T-helper 22 cell (primary cell): ENCODE measurements around the gene PPARA.

Experiments
- DNase-seq: peaks from one replicate; pipeline ENCODE4 v3.0.0-alpha.2; 2020; ENCODE audit warnings: low read depth

Gene PPARA

DNA sequence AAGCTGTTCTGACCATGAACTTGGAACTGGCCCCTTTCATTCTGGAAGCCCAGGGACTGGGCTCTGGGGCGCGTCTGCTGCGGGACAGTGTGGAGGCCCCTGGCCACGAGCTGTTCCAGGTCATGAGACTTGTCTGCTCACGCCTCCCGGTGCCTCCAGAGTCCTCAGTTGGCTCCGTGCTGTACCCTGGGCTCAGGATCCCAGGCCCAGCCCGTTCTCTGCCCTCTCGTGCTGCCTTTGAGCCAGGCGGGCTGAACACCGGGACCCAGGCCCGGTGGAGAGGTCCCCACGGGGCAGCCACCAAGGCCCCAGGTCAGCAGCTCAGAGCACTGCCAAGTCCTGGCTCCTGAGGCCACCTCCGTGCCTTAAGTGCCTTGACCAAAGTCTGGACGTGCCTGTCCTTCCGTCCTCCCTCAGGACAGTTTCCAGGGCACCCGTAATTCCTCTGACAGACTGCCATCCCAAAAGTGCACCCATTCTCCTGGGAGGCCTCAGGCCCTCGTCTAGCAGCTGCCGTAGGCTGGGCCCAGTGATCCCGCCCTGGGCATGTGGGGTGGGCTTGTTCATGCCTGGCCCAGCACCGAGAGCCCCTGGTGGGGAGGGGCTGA is 36.3 kb upstream of the PPARA start:
- no peak for DNase-seq

GRCh38 chr22:46114518-46115387 is 35.6 kb upstream of the PPARA start:
- no peak for DNase-seq

GRCh38 chr22:46115388-46115678 is 35.0 kb upstream of the PPARA start:
- no peak for DNase-seq

DNA sequence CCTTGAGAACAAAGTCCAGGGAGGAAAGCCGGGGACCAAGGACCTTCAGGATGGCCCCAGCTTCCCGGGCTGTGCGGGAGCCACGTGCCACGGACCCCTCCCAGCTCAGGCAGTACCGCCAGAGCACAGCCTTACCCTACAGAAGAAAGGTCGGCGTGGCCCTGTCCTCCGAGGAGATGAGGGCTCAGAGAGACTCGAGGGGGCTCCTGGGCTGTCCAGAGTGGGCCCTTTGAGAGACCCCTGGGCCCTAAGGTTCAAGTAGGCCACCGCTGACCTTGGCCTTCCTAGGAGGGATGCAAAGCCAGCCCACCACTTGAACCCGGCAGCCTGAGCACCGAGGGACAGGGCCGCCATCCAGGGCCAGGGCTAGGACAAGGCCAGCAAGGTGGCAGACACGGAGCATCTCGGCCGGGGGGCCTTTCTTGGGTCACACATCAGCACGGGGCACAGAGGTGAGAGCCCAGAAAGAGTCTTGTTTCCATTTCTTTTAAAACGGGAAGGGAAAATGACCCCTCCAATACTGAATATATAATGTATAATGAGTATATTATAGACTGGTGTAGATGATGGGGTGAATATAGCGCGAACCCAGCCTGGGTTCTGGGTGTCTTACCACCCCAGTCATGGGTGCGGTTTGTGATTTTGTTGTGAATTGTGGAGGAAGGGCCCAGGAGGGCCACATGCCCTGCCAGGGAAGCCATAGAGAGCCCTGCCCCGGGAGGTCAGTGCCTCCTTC is 34.4 kb upstream of the PPARA start:
- no peak for DNase-seq

- DNase-seq: peak; percentile 58
Measured at GRCh38 chr22:46116491-46116958, 33.8 kb upstream of the PPARA start.

- DNase-seq: no peak
Measured at GRCh38 chr22:46117206-46118199, 32.8 kb upstream of the PPARA start.

DNA sequence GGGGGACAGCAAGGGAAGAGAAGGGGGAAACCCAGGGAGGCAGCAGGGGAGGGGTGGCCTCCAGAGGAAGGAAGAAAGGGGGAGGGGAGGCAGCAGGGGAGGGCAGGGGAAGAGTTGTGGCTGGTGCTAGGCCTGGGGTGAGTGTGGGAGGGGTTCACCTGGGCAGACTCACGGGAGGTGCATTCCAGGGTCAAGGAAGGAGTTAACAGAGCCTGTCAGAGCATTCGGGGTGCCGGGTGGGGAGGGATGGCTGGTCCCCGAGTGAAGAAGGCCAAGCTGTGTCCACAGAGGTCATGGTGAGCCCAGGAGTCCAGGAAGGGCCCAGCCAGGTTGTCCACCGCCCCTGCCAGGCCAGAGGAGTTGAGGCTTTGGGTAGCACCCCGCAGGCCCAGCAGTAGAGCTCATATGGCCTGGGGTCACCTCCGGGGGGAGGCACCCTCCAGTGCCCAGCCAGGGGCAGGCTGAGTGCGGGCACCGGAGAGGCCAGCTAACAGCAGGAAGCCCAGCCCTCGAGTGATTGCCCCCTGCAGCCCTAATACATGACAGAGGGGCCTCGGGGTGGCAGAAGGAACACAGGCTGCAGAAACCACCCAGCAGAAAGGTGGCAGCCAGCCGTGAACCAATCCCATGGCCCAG is 31.1 kb upstream of the PPARA start:
- no peak for DNase-seq

GRCh38 chr22:46119729-46120419 is 30.5 kb upstream of the PPARA start:
- DNase-seq: no peak

GRCh38 chr22:46120420-46120737 is 29.9 kb upstream of the PPARA start:
- no peak for DNase-seq

DNA sequence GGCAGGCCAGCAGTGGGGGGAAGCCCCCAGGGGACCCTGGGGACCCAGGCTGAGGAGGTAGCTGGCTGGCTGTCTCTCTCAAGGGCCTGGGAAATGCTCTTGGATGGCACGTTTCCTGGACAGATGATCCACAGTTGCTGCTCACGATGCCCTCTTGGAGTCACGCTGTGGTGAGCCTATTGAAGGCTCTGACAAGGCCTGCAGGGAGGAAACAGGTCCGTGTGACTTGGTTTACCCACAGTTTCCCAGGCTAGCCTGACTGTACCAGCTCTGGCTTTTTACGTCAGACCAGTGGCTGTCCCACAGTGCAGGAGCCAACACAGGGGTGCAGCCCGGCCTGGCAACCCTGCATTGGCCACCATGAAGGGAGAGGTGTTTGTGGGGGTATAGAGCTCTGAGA is 29.2 kb upstream of the PPARA start:
- no peak for DNase-seq

DNA sequence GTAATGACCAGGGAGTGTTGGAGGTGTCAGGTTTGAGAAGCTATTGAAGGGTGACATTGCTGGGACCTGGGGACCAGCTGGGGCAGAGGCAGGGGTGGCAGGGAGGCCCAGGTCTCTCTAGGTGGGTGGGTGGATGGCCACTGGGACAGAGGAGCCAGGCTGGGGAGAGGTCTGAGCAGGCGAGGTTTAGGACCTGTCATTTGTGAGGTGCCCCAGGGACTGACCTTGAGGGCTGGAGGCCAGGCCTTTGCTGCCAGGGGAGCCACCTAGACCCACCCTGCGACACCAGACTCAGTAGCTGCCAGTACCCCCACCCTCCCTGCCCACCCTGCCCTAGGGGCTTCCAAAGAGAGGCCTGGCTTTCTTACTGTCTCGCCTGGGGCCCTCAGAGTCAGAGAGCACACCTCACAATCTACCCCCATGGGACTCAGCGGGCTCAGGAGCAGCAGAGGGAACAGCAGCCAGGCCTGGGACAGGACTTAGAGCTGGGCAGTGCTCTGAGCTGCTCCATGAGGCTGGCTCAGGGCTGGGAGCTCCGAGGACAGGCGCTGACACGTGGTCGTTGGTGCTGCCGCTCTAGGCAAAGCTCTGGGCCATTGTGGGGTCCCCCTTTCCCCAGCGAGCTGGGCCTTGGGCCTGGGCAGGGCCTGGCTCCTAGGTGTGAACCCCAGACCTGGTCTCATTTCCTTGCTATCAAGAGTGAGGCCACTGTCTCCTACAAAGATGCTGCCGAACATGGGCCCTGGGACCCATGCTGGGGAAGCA is 28.6 kb upstream of the PPARA start:
- no peak for DNase-seq

- DNase-seq: peak; percentile 25
Measured at GRCh38 chr22:46122511-46122971, 27.8 kb upstream of the PPARA start.

DNA sequence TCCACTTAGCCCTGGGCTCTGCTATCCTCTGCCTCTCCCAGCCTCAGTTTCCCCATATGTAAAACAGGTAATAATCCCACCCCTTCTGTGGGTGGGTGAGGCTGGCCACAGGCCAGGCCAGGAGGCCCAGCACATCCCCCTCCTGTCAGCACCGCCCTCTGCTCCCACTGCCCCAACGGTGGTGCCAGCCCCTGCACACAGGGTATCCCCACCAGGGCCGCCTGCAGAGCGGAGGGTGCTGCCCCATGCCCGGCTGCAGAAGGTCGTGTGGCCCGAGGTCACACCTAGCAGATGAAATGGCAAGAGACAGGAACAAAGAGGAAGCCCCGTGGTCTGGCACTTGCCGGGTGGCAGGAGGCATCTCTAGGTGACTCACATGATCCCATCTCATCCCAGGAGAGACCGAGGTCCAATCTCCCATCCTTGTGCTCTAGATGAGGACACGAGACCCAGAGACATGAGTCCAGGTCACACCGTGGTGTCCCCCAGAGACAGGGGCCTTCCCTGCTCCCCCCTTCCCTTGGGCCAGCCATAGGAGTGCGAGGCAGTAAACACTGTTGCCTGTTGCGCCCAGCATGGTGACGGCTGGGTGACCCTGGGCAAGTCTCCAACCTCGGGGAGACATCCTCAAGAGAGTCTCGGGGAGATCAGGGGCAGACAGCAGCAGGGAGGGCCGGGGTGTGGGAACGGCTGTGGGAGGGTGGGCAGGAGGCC is 27.2 kb upstream of the PPARA start:
- no peak for DNase-seq

- no peak for DNase-seq
Measured at GRCh38 chr22:46123694-46124382, 26.5 kb upstream of the PPARA start.

DNA sequence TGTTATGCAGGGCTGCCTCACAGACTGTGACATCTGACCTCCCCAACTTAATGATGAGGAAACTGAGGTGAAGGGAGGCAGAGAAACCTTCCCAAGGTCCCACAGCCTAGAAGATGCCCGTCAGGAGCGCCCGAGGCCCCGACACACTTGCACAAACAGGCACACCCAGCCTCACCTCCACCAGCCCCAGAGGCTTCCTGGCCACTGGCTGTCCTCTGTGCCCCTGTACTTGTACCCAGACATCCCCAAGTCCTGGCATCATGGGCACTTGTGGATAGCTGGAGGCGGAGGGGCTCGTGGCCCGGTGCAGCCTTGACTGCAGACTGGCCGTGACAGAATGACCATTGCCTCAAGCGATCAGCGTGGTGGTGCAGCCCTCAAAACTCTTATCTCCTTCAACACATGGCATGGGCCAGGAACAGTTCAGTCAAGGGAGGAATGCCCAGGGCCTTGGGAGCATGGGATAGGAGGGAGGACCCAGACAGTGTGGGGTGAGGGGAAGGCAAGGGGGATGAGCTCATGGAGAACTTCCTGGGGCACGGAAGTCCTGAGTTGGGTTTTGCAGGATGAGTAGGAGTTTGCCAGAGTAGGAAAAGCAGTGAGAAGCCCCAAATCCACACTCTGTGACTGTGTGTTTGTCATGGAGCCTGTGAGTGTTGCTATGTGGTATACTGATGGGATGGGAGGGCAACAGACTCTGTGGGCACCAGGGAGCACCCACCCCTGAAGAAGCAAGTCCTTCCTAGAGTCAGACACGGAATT is 25.8 kb upstream of the PPARA start:
- no peak for DNase-seq

DNA sequence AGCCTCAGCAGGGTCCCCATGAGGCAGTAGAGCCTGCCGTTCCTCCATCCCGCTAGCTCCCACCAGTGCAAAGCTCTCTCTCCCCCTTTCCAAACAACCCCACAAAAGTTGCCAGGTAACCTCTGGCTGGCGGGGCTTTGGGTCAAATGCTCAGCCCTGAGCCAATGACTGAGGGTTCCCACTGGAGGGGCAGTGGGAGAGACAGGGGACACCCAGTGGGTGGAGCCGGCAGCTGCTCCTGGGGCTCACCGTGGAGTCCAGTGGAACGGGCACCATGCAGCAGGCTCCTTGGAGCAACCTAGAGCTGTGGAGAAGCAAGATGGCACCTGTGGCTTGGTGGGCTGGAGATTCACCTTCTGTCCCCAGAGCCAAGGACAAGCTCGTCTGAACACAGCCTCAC is 25.0 kb upstream of the PPARA start:
- no peak for DNase-seq

DNA sequence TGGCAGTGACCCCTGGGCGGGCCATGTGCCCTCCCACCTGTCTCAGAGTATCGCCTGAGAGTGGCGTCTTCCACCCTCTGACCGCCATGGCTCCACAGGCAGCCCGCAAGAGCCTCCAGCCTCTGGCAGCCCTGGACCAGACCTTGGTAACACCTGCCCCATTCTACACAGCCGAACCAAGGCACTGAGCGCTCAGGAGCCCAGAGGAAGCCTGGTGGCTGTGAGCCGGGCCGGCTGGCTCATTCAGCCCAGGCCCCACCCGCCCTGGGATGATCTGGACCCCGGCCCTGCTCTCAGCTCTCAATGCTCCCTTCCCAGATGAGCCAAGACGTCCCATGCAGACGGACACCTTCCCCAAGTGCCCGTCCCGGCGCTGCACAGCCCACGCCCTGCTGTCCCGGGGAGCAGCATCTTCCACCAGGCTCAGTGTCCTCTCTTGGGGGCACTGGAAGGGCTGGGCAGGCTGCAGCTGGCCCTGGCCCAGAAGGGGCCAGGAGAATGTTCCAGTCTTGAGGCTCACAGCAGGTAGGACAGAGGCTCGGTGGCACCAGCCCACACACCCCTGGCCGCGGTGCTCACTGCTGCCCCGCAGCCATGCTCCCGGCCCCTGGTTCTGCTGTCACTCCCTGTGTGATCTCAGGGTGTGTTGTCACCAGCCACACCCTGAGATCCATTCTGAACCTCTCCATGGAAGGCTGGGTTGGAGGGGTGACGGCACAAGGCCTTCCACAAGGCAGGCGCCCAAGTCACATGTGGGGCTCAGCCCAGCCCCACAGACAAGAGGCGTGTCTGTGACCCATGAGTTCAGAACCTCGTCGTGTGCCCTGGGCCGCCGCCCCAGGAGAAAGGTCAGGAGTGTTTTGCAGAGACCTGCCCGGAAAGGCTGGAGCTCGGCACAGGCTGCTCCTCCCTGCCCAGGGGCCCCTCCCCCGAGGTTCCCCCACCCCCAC is 24.2 kb upstream of the PPARA start:
- no peak for DNase-seq
